Dendritic cell treated with granulocyte-macrophage colony-stimulating factor and Interleukin-4, amounts not matched to agents 40 ng/mL and 50 ng/mL, for 4 days (primary cell): Measurements from ENCODE around the gene WNT3A.

ENCODE experiments used
- H3K27ac Mint-ChIP-seq: one replicate; pipeline ENCODE4 v1.8.0; 2022; ENCODE audit warnings: mild to moderate bottlenecking, mixed read lengths
- H3K27me3 Mint-ChIP-seq: one replicate; pipeline ENCODE4 v1.8.0; 2022; ENCODE audit warnings: mild to moderate bottlenecking, mixed read lengths
- H3K36me3 Mint-ChIP-seq: one replicate; pipeline ENCODE4 v1.8.0; 2022; ENCODE audit warnings: low read depth, mixed read lengths
- H3K4me1 Mint-ChIP-seq: one replicate; pipeline ENCODE4 v1.8.0; 2022; ENCODE audit warnings: low read depth, mixed read lengths
- H3K4me3 Mint-ChIP-seq: one replicate; pipeline ENCODE4 v1.8.0; 2022; ENCODE audit warnings: mild to moderate bottlenecking, moderate library complexity, mixed read lengths
- H3K9me3 Mint-ChIP-seq: one replicate; pipeline ENCODE4 v1.8.0; 2022; ENCODE audit warnings: mixed read lengths
- intact Hi-C: fragments of 100-400 bp; cut with micrococcal nuclease; formaldehyde crosslinking; loops from one replicate; pipeline ENCODE4 v1.15.0; 2022

Gene WNT3A

GRCh38 chr1:228058172-228058948 is 51.6 kb downstream of the WNT3A start:
- no peak overlapping the region for H3K4me3 Mint-ChIP-seq
- H3K4me1 Mint-ChIP-seq, result peaks cover 11% of the 10 kb centered on the region
- peaks cover 81% of the 10 kb centered on the region for H3K27me3 Mint-ChIP-seq
- intact Hi-C loops, result no loop called here
- H3K36me3 Mint-ChIP-seq, result no peaks in the 10 kb centered on the region
- no peaks in the 10 kb centered on the region for H3K9me3 Mint-ChIP-seq
- no peak overlapping the region for H3K27ac Mint-ChIP-seq

- Mint-ChIP-seq H3K27ac (no peak overlapping the region), H3K27me3 (peaks cover 75% of the 10 kb centered on the region), H3K4me1 (peaks cover 11% of the 10 kb centered on the region), H3K36me3 (no peaks in the 10 kb centered on the region), H3K9me3 (no peaks in the 10 kb centered on the region), H3K4me3 (no peak overlapping the region)
- intact Hi-C loops, result no loop called here
These were observed 52.3 kb downstream of the WNT3A start for GRCh38 chr1:228058949-228059633.

GRCh38 chr1:228059634-228060457 is 53.0 kb downstream of the WNT3A start:
- H3K27ac Mint-ChIP-seq, result no peak overlapping the region
- peaks cover 73% of the 10 kb centered on the region for H3K27me3 Mint-ChIP-seq
- H3K36me3 Mint-ChIP-seq, result no peaks in the 10 kb centered on the region
- H3K4me1 Mint-ChIP-seq, result peaks cover 11% of the 10 kb centered on the region
- intact Hi-C loops, result no loop called here
- H3K9me3 Mint-ChIP-seq, result no peaks in the 10 kb centered on the region
- H3K4me3 Mint-ChIP-seq, result peak overlapping the region; percentile 69

GRCh38 chr1:228060458-228061190 is 53.8 kb downstream of the WNT3A start:
- Mint-ChIP-seq H3K9me3 (no peaks in the 10 kb centered on the region), H3K27ac (no peak overlapping the region), H3K4me3 (peak overlapping the region; percentile 69), H3K4me1 (peaks cover 11% of the 10 kb centered on the region), H3K36me3 (no peaks in the 10 kb centered on the region), H3K27me3 (peaks cover 72% of the 10 kb centered on the region)
- intact Hi-C loops, result no loop called here

GRCh38 chr1:228061411-228062084 is 54.8 kb downstream of the WNT3A start:
- no peaks in the 10 kb centered on the region for H3K9me3 Mint-ChIP-seq
- peaks cover 71% of the 10 kb centered on the region for H3K27me3 Mint-ChIP-seq
- H3K27ac Mint-ChIP-seq, result no peak overlapping the region
- H3K36me3 Mint-ChIP-seq, result no peaks in the 10 kb centered on the region
- no peak overlapping the region for H3K4me3 Mint-ChIP-seq
- intact Hi-C loops, result no loop called here
- peaks cover 11% of the 10 kb centered on the region for H3K4me1 Mint-ChIP-seq

- Mint-ChIP-seq H3K4me1 (peaks cover 11% of the 10 kb centered on the region), H3K27ac (no peak overlapping the region), H3K9me3 (no peaks in the 10 kb centered on the region), H3K36me3 (no peaks in the 10 kb centered on the region), H3K27me3 (peaks cover 72% of the 10 kb centered on the region), H3K4me3 (no peak overlapping the region)
- intact Hi-C loops, result no loop called here
These were observed 55.4 kb downstream of the WNT3A start for GRCh38 chr1:228062085-228062791.

GRCh38 chr1:228062812-228063211 is 56.0 kb downstream of the WNT3A start:
- intact Hi-C loops, result no loop called here

GRCh38 chr1:228063251-228064191 is 56.7 kb downstream of the WNT3A start:
- peaks cover 66% of the 10 kb centered on the region for H3K27me3 Mint-ChIP-seq
- H3K4me1 Mint-ChIP-seq, result peaks cover 11% of the 10 kb centered on the region
- H3K27ac Mint-ChIP-seq, result no peak overlapping the region
- intact Hi-C loops, result no loop called here
- no peak overlapping the region for H3K4me3 Mint-ChIP-seq
- H3K36me3 Mint-ChIP-seq, result no peaks in the 10 kb centered on the region
- no peaks in the 10 kb centered on the region for H3K9me3 Mint-ChIP-seq

More at GRCh38 chr1:228062812-228063211, 56.0 kb downstream of the WNT3A start:
- Mint-ChIP-seq H3K27me3 (peaks cover 69% of the 10 kb centered on the region), H3K27ac (no peak overlapping the region), H3K9me3 (no peaks in the 10 kb centered on the region), H3K4me3 (no peak overlapping the region), H3K36me3 (no peaks in the 10 kb centered on the region), H3K4me1 (peaks cover 11% of the 10 kb centered on the region)

GRCh38 chr1:228064296-228064695 is 57.5 kb downstream of the WNT3A start:
- intact Hi-C loops, result no loop called here
- H3K36me3 Mint-ChIP-seq, result no peaks in the 10 kb centered on the region
- no peak overlapping the region for H3K4me3 Mint-ChIP-seq
- H3K9me3 Mint-ChIP-seq, result no peaks in the 10 kb centered on the region
- H3K27ac Mint-ChIP-seq, result no peak overlapping the region
- peaks cover 11% of the 10 kb centered on the region for H3K4me1 Mint-ChIP-seq
- H3K27me3 Mint-ChIP-seq, result peaks cover 58% of the 10 kb centered on the region

- H3K36me3 Mint-ChIP-seq, result no peaks in the 10 kb centered on the region
- H3K9me3 Mint-ChIP-seq, result no peaks in the 10 kb centered on the region
- intact Hi-C loops, result no loop called here
- H3K27ac Mint-ChIP-seq, result no peak overlapping the region
- H3K4me3 Mint-ChIP-seq, result no peak overlapping the region
- peaks cover 11% of the 10 kb centered on the region for H3K4me1 Mint-ChIP-seq
- H3K27me3 Mint-ChIP-seq, result peaks cover 53% of the 10 kb centered on the region
These were observed 58.1 kb downstream of the WNT3A start for GRCh38 chr1:228064741-228065542.

GRCh38 chr1:228065543-228066347 is 58.9 kb downstream of the WNT3A start:
- Mint-ChIP-seq H3K27ac (no peak overlapping the region), H3K27me3 (peaks cover 48% of the 10 kb centered on the region), H3K4me1 (peaks cover 3% of the 10 kb centered on the region), H3K36me3 (no peaks in the 10 kb centered on the region), H3K4me3 (no peak overlapping the region), H3K9me3 (no peaks in the 10 kb centered on the region)
- intact Hi-C loops, result no loop called here
